ENCODE measurements around the gene TSPOAP1. TPM values are rescaled to one million over a fixed set of nuclear protein-coding genes. Genes with fewer than 3 reads are reported as not detected.

The TSPOAP1 gene
- total RNA-seq, 1 donor from 2014 or later: 0.05 TPM

DNA sequence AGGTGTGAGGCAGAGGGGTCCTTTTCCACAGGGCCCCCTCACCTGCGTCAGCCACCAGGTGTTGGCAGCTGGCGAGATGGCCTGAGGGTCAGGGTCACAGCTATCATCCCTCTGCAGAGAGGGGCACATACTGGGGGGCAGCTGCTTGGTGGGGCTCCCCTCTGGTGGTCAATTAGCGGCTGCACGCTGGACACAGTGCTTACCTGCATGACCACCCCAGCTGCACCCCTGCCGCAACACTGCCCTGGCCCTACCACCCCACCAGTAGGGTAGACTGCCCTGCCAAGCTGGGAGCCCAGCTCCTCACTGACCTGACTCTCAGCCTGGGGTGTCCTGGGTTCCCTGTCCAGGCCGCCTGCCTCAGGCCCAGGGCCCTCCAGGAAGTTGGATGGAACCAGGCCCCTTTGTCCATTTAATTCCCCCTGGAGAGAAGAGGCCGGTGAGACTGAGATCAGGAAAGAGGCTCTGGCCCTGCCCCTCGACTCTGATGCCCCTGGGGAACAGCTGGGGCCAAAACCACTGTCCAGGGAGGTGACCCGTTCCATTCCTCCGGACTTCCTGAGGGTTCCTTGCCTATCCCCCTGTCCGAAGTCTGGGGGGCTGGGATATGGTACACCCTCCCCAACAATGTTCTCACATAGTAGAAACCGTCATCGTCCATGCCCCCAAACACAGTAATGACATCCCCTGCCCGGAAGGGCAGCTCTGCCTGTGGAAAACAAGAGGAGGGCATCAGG, 23.7 kb downstream of the TSPOAP1 start:
- no peak overlapping the region for H3K4me3 Mint-ChIP-seq (ENCODE audit: unreplicated experiment)
- TF ChIP-seq CTCF (IDR thresholded peaks at IDR 0.05): no peak
- peaks cover 9% of the 10 kb centered on the region for H3K27me3 Mint-ChIP-seq (ENCODE audit: unreplicated experiment)
- no peak overlapping the region for H3K27ac Mint-ChIP-seq (ENCODE audit: unreplicated experiment)
- no peaks in the 10 kb centered on the region for H3K36me3 Mint-ChIP-seq (ENCODE audit: unreplicated experiment)
- no peaks in the 10 kb centered on the region for H3K4me1 Mint-ChIP-seq (ENCODE audit: unreplicated experiment)
- no peaks in the 10 kb centered on the region for H3K9me3 Mint-ChIP-seq (ENCODE audit: unreplicated experiment)
- peak; percentile 78 for DNase-seq (ENCODE audit: extremely low spot score, unreplicated experiment)

DNA sequence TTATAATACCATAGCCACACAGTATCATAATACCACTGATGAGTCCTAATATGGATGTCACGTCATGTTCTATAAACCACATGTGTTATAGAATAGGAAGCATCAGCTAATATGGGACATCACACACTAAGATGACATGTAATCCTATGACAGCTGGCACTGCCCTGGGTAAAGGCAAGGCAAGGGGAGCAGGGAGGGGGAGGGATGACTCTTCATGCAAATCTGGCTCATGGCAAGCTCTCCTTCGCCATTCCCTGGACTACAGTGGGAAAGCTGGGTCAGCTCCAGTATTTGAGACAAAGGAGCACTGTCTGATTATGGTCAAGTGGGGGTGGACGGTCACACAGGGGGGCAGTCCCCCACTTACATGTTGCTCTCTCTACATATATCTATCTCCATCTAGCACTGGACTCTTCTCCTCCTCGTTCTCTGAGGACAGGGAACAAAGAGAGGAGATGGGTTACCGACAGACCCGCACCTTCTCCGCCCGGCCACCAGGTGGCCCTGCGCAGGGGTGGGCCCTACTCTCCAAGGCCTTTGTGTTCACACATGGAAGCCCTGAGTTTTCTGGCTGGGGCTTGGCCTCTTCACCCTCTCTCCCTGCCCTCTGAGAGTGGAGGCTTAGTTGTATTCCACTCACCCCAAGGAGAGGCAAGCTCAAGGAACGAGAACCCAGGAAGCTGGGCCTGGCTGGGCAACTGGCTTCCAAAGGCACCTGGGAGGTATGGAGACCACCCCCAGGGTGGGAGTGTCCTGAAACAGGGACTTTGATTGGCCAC, 24.4 kb downstream of the TSPOAP1 start:
- peak; percentile 83 for DNase-seq (ENCODE audit: extremely low spot score, unreplicated experiment)
- H3K27ac Mint-ChIP-seq (ENCODE audit: unreplicated experiment): no peak overlapping the region
- H3K36me3 Mint-ChIP-seq (ENCODE audit: unreplicated experiment): no peaks in the 10 kb centered on the region
- H3K9me3 Mint-ChIP-seq (ENCODE audit: unreplicated experiment): no peaks in the 10 kb centered on the region
- no peak overlapping the region for H3K4me3 Mint-ChIP-seq (ENCODE audit: unreplicated experiment)
- H3K4me1 Mint-ChIP-seq (ENCODE audit: unreplicated experiment): no peaks in the 10 kb centered on the region
- peaks cover 9% of the 10 kb centered on the region for H3K27me3 Mint-ChIP-seq (ENCODE audit: unreplicated experiment)
- TF ChIP-seq CTCF (IDR thresholded peaks at IDR 0.05): peak; percentile 58

GRCh38 chr17:58302919-58303585, 25.5 kb downstream of the TSPOAP1 start:
- H3K27ac Mint-ChIP-seq (ENCODE audit: unreplicated experiment): no peak overlapping the region
- no peaks in the 10 kb centered on the region for H3K4me1 Mint-ChIP-seq (ENCODE audit: unreplicated experiment)
- H3K27me3 Mint-ChIP-seq (ENCODE audit: unreplicated experiment): peaks cover 16% of the 10 kb centered on the region
- peak; percentile 76 for DNase-seq (ENCODE audit: extremely low spot score, unreplicated experiment)
- no peak overlapping the region for H3K4me3 Mint-ChIP-seq (ENCODE audit: unreplicated experiment)
- H3K9me3 Mint-ChIP-seq (ENCODE audit: unreplicated experiment): no peaks in the 10 kb centered on the region
- TF ChIP-seq CTCF (IDR thresholded peaks at IDR 0.05): no peak
- H3K36me3 Mint-ChIP-seq (ENCODE audit: unreplicated experiment): no peaks in the 10 kb centered on the region

DNA sequence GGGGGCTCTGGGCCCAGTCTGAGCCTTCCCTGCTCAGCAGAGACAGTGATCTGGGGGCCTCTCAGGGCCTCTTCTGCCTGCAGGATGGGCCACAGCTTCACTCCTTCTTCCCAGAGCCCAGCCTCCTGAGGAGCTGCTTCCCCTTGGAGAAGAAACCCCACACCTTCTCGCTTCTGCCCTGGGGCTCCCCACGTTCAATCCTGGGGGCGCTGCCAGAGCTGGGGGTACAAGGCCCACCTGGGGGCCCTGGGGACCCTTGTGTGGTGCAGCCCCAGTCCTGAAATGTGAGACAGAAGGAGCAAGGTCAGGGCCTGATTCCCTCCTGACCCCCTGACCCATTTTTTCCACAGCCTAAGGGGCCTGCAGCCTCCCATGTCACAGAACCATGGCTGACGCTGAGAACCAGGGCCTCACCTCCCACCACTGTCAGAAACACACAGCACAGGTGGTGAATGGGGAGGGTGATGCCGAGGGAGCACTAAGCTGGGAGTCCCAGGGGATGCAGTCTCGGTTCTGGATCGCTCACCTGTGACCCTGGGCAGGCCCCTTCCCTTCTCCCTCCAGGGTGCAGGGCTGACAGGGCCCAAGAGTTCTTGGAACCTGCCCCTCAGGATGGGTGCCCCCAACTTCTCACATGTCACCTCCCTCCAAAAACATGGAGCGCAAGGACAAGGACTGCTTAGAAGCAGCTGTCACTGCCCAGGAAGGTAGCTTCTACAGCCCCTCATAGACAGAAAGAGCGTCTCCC, 26.2 kb downstream of the TSPOAP1 start:
- no peak for TF ChIP-seq CTCF (IDR thresholded peaks at IDR 0.05)
- Mint-ChIP-seq H3K27me3 (ENCODE audit: unreplicated experiment) (peaks cover 17% of the 10 kb centered on the region), H3K36me3 (ENCODE audit: unreplicated experiment) (no peaks in the 10 kb centered on the region), H3K4me1 (ENCODE audit: unreplicated experiment) (no peaks in the 10 kb centered on the region), H3K9me3 (ENCODE audit: unreplicated experiment) (no peaks in the 10 kb centered on the region), H3K27ac (ENCODE audit: unreplicated experiment) (no peak overlapping the region), H3K4me3 (ENCODE audit: unreplicated experiment) (no peak overlapping the region)
- DNase-seq (ENCODE audit: extremely low spot score, unreplicated experiment): peak; percentile 73
